Lower leg skin (tissue), 4 donors: ENCODE data around the gene TCHH. TPM values are rescaled to one million over a fixed set of nuclear protein-coding genes. Genes with fewer than 3 reads are reported as not detected.

ENCODE experiments used
- DNase-seq, 2 donors: peaks; one replicate each; pipeline ENCODE4 v3.0.0-alpha.2; 2019; ENCODE audit warnings: low spot score in 2 of 2
- H3K4me3 ChIP-seq: fragments of 200-600 bp; sonication (generic); 2 replicates; pipeline ENCODE4 v1.5.1; 2017; ENCODE audit warnings: mild to moderate bottlenecking, low read depth; ENCODE audit not compliant: poor library complexity, severe bottlenecking
- CTCF ChIP-seq, 3 donors: fragments of 450-650 bp; IDR thresholded peaks; one replicate each; pipeline ENCODE4 v1.5.1; 2016; ENCODE audit warnings: antibody characterized with exemption in 3 of 3, mild to moderate bottlenecking in 3 of 3, moderate library complexity in 2 of 3
- POLR2A ChIP-seq, 2 donors: fragments of 450-650 bp; IDR thresholded peaks; one replicate each; pipeline ENCODE4 v1.6.1; 2016 to 2017; ENCODE audit warnings: antibody characterized with exemption in 2 of 2, mild to moderate bottlenecking in 1 of 2, moderate library complexity in 1 of 2
- WGBS, 2 donors: methylation state at CpG; one replicate each; pipeline ENCODE4 v1.1.5; 2018; 5-methylcytosine and 5-hydroxymethylcytosine counted together
- intact Hi-C: fragments of 100-400 bp; cut with DNase I; formaldehyde crosslinking; loops from one replicate; pipeline ENCODE4 v1.15.0; 2023; ENCODE audit warnings: low total_unique reads
- total RNA-seq, 4 donors: library from RNA; depleted of rRNA; stranded (reverse); fragments of >200 nt; gene quantifications; one replicate each; pipeline ENCODE4 v1.1.0, GENCODE V29; 2016

Gene TCHH
- total RNA-seq, 4 donors from 2014 or later, result 0.39 to 29.5 (median 1.2) TPM

- no peak overlapping the region for H3K4me3 ChIP-seq
- TF ChIP-seq CTCF (IDR thresholded peaks at IDR 0.05), result no peak
- TF ChIP-seq POLR2A (IDR thresholded peaks at IDR 0.05), result no peak
- intact Hi-C loops, result loop anchor here (5.0 kb wide), 1 partner anchor 39 kb away; no protein-coding TSS in a partner anchor
- no peak for DNase-seq
- WGBS, 2 donors, result 53 to 61% methylated on average over 2 of the region's 2 CpGs
Measured at GRCh38 chr1:152143150-152143887, 28.1 kb upstream of the TCHH start.

GRCh38 chr1:152141971-152142584 lies 26.8 kb upstream of the TCHH start:
- intact Hi-C loops, result loop anchor here (5.0 kb wide), 1 partner anchor 40 kb away; no protein-coding TSS in a partner anchor
- no peak for TF ChIP-seq POLR2A (IDR thresholded peaks at IDR 0.05)
- peak in 1 of 3 donors; percentile 53 for TF ChIP-seq CTCF (IDR thresholded peaks at IDR 0.05)
- H3K4me3 ChIP-seq, result no peak overlapping the region
- WGBS, 2 donors, result 0% methylated on average over 1 of the region's 1 CpG
- DNase-seq, result peak; percentile 76 to 87

- intact Hi-C loops, result loop anchor here (10.0 kb wide), 1 partner anchor 72 kb away; no protein-coding TSS in a partner anchor
- DNase-seq, result no peak
- no peak overlapping the region for H3K4me3 ChIP-seq
- TF ChIP-seq POLR2A (IDR thresholded peaks at IDR 0.05), result no peak
- no peak for TF ChIP-seq CTCF (IDR thresholded peaks at IDR 0.05)
Measured at GRCh38 chr1:152137215-152137614, 22.0 kb upstream of the TCHH start.

GRCh38 chr1:152130186-152130585 lies 14.9 kb upstream of the TCHH start:
- intact Hi-C loops, result loop anchor here (10.0 kb wide), 1 partner anchor 65 kb away; no protein-coding TSS in a partner anchor
- no peak overlapping the region for H3K4me3 ChIP-seq
- no peak for DNase-seq
- TF ChIP-seq POLR2A (IDR thresholded peaks at IDR 0.05) (no peak), CTCF (IDR thresholded peaks at IDR 0.05) (no peak)

- DNase-seq, result no peak
- H3K4me3 ChIP-seq, result no peak overlapping the region
- intact Hi-C loops, result no loop called here
- TF ChIP-seq CTCF (IDR thresholded peaks at IDR 0.05) (no peak), POLR2A (IDR thresholded peaks at IDR 0.05) (no peak)
Measured at GRCh38 chr1:152127673-152128072, 12.4 kb upstream of the TCHH start.
